Measurements from ENCODE around the gene CCSER1.

DNA sequence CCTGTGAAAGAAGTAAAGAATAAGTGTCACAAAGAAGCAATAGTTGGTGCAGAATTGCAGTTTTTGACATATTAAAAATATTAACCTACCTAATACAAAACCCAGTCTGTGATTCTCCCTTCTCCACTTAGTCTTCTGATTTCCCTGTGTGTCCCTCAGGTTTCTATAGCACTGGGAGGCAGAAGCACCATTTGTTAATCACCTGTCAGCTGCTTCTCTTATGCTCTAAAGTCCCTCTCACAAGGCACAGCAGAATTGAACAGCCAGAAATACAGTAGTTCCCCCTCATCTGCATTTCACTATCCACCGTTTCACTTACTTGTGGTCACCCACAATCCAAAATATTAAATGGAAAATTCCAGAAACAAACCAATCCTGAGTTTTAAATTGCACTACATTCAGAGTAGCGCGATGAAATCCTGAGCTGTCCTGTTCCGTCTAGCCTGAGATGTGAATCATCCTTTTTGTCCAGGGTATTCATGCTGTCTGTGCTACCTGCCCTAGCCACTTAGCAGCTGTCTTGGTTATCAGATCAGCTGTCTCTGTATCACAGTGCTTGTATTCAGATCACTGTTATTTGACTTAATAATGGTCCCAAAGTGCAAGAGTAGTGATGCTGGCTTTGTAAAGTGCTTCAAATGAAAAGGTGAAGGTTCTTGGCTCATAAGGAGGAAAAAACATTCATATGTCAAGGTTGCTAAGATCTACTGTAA lies 1192.5 kb downstream of the CCSER1 start:
- TF ChIP-seq, protein P1, sequence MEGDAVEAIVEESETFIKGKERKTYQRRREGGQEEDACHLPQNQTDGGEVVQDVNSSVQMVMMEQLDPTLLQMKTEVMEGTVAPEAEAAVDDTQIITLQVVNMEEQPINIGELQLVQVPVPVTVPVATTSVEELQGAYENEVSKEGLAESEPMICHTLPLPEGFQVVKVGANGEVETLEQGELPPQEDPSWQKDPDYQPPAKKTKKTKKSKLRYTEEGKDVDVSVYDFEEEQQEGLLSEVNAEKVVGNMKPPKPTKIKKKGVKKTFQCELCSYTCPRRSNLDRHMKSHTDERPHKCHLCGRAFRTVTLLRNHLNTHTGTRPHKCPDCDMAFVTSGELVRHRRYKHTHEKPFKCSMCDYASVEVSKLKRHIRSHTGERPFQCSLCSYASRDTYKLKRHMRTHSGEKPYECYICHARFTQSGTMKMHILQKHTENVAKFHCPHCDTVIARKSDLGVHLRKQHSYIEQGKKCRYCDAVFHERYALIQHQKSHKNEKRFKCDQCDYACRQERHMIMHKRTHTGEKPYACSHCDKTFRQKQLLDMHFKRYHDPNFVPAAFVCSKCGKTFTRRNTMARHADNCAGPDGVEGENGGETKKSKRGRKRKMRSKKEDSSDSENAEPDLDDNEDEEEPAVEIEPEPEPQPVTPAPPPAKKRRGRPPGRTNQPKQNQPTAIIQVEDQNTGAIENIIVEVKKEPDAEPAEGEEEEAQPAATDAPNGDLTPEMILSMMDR (IDR thresholded peaks at IDR 0.05; ENCODE audit: low read depth, low read length, poor library complexity, severe bottlenecking): no peak
- TF ChIP-seq EZH2phosphoT487 (IDR thresholded peaks at IDR 0.05; ENCODE audit: borderline replicate concordance, low read length): no peak
